Measurements from ENCODE around the gene KTI12.

Gene KTI12

GRCh38 chr1:51988254-51988653, 45.4 kb downstream of the KTI12 start:
- DNase-seq (ENCODE audit: low read depth in 2 of 2) = no peak

DNA sequence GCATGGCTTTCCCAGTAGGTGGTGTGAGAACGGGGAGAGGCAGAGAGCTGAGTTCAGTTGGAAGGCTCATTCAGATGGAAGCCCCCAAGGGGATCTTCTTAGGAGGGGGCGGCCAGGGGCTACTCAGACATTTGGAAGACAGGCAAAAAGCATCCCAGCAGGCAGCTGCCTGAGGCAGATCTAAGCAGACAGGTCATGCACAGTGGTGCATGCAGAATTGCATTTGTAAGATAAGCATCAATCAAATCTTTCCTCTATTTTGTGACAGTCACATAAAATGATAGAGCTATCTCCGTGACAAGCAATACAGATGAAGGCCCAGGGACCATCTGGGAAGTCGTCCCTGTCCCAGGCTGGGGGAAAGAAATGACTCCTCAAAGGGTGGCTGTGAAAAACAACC, 46.9 kb downstream of the KTI12 start:
- no peak for DNase-seq (ENCODE audit: low read depth in 2 of 2)

- no peak for DNase-seq (ENCODE audit: low read depth in 2 of 2)
Measured at GRCh38 chr1:51982161-51982560, 51.4 kb downstream of the KTI12 start.

Measured in stimulated activated CD4-positive, alpha-beta T cell treated with anti-CD3 and anti-CD28 coated beads, Interleukin-4, amount 100 ng/mL, for 48 hours (primary cell).